Measurements from ENCODE around the gene ZDHHC13.

DNA sequence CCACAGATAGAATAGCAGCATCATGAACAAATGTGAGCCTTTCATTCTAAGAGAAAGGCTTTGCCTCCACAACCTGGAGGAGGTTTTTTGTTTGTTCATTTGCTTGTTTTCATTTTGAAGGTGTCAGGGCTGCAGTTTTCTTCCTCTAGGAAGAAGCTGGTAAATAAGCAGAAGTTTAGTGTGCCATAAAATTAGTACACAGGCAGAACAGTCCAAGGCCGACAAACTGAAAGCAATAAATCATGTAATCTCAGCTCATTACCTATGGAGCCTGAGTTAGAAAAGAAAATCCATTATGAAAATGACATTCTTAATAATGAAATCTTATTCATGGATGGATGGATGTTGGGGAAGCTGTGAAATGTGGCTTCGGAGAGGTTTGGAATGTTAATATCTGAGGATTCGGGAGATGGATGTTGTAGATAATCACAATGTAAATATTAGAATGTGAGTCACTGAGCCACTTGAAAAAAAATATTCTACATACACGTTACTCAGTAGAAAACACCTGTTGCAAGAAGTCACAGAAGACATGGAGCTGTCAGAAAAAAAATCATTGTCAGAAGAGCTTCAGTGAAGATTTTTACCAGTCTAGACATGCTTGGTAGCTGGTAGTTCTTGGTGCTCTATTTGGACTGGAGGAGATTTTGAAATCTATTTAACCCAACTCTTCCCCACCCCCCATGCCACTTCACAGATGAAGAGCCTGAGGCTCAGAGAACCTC lies 15.0 kb upstream of the ZDHHC13 start:
- TF ChIP-seq CTCF (IDR thresholded peaks at IDR 0.05) (no peak), POLR2A (IDR thresholded peaks at IDR 0.05) (no peak)
